Lung (tissue), 12 donors: ENCODE results near the gene PARVA. TPM values are rescaled to one million over a fixed set of nuclear protein-coding genes. Genes with fewer than 3 reads are reported as not detected.

ENCODE experiments used
- ATAC-seq: fragments of 200-7000 bp; cut with Tn5 transposase; one replicate; pipeline ENCODE4 v1.9.1; 2020; ENCODE audit warnings: moderate number of reproducible peaks; ENCODE audit not compliant: insufficient read depth, low FRiP score
- DNase-seq, 3 donors: peaks; one replicate each; pipeline ENCODE4 v3.0.0-alpha.2; 2013 to 2017
- H3K27ac ChIP-seq, 2 donors: one replicate each; pipeline ENCODE4 v1.5.1; 2013; ENCODE audit warnings: mild to moderate bottlenecking in 2 of 2, moderate library complexity in 2 of 2, control low read depth in 1 of 2, inconsistent platforms in 1 of 2, low read depth in 1 of 2, low read length in 1 of 2
- H3K27me3 ChIP-seq, 3 donors: one replicate each; pipeline ENCODE4 v1.5.1; 2013; ENCODE audit warnings: low read length in 2 of 3; ENCODE audit not compliant: control insufficient read depth in 3 of 3, insufficient read depth in 3 of 3
- H3K36me3 ChIP-seq, 4 donors: one replicate each; pipeline ENCODE4 v1.5.1; 2013; ENCODE audit warnings: low read length in 4 of 4, mild to moderate bottlenecking in 1 of 4, moderate library complexity in 1 of 4; ENCODE audit not compliant: control insufficient read depth in 4 of 4, insufficient read depth in 4 of 4
- H3K4me1 ChIP-seq, 5 donors: one replicate each; pipeline ENCODE4 v1.5.1; 2013; ENCODE audit warnings: low read length in 5 of 5, mild to moderate bottlenecking in 2 of 5, moderate library complexity in 1 of 5; ENCODE audit not compliant: control insufficient read depth in 5 of 5, insufficient read depth in 5 of 5
- H3K4me3 ChIP-seq: one replicate; pipeline ENCODE4 v1.5.1; 2013; ENCODE audit warnings: mild to moderate bottlenecking, control low read depth, moderate library complexity
- H3K9ac ChIP-seq, 2 donors: one replicate each; pipeline ENCODE4 v1.5.1; 2013; ENCODE audit warnings: low read length in 2 of 2, control low read depth in 1 of 2; ENCODE audit not compliant: insufficient read depth in 1 of 2
- H3K9me3 ChIP-seq, 4 donors: one replicate each; pipeline ENCODE4 v1.5.1; 2013; ENCODE audit warnings: low read length in 3 of 4, mild to moderate bottlenecking in 1 of 4, moderate library complexity in 1 of 4; ENCODE audit not compliant: control insufficient read depth in 4 of 4, insufficient read depth in 3 of 4
- CTCF ChIP-seq: IDR thresholded peaks from 2 replicates; pipeline ENCODE4 v1.5.1; 2012; ENCODE audit warnings: mild to moderate bottlenecking; ENCODE audit errors: control extremely low read depth, extremely low read depth
- WGBS, 2 donors: extraction: QIAGEN DNeasy Blood & Tissue Kit; methylation state at CpG; one replicate each; pipeline ENCODE4 v1.1.7; 2013; 5-methylcytosine and 5-hydroxymethylcytosine counted together
- polyA plus RNA-seq, 2 donors: library from polyadenylated mRNA; stranded (reverse); fragments of 200-250 nt; gene quantifications; one replicate each; pipeline ENCODE4 v1.2.1, GENCODE V29; 2013
- total RNA-seq, 2 donors: library from RNA; depleted of rRNA in 1 of 2; stranded (reverse); fragments of >200 nt in 1 of 2; gene quantifications; one replicate each; pipeline ENCODE4 v1.2.1, GENCODE V29; 2014 to 2021
- donor health status: control.
- donor health status: control.
- donor health status: Bipolar disorder and iron deficiency.
- donor health status: healthy.
- donor health status: DM: yes; HTN: yes; CAD: no.

Gene PARVA
- total and polyA plus RNA-seq, 4 donors, result 19.9 to 71.6 (median 36.2) TPM

- H3K27me3 ChIP-seq, result no peaks in the 10 kb centered on the region
- DNase-seq (no peak), ATAC-seq (no peak)
- WGBS, 2 donors, result 72 to 76% methylated on average over 2 of the region's 2 CpGs
- no peak for TF ChIP-seq CTCF
- H3K9me3 ChIP-seq, result no peaks in the 10 kb centered on the region
- H3K27ac ChIP-seq, result no peak overlapping the region
- peaks cover 2 to 13% (median 7%) of the 10 kb centered on the region in 4 donors for H3K36me3 ChIP-seq
- H3K4me1 ChIP-seq, result peaks cover 2 to 28% (median 23%) of the 10 kb centered on the region in 5 donors
- H3K9ac ChIP-seq, result peak overlapping the region in 1 of 2 donors; percentile 48
- no peak overlapping the region for H3K4me3 ChIP-seq
These were observed 92.9 kb downstream of the PARVA start for GRCh38 chr11:12470236-12470635.

- Histone ChIP-seq H3K4me1 (peaks cover 2 to 28% (median 21%) of the 10 kb centered on the region in 5 donors), H3K36me3 (peaks cover 9 to 24% (median 15%) of the 10 kb centered on the region in 4 donors), H3K9me3 (no peaks in the 10 kb centered on the region), H3K27ac (no peak overlapping the region), H3K27me3 (no peaks in the 10 kb centered on the region), H3K9ac (no peak overlapping the region), H3K4me3 (no peak overlapping the region)
- DNase-seq, result peak in 2 of 3 donors; percentile 29 to 38
- no peak for TF ChIP-seq CTCF
- ATAC-seq, result no peak
- WGBS, 2 donors, result 75 to 78% methylated on average over 7 of the region's 7 CpGs
These were observed 95.1 kb downstream of the PARVA start for GRCh38 chr11:12472401-12473005.

- H3K4me3 ChIP-seq, result no peak overlapping the region
- no peaks in the 10 kb centered on the region for H3K9me3 ChIP-seq
- peaks cover 2 to 28% (median 20%) of the 10 kb centered on the region in 5 donors for H3K4me1 ChIP-seq
- no peak overlapping the region for H3K9ac ChIP-seq
- H3K36me3 ChIP-seq, result peaks cover 12 to 26% (median 19%) of the 10 kb centered on the region in 4 donors
- WGBS, 2 donors, result 87 to 90% methylated on average over 9 of the region's 9 CpGs
- H3K27me3 ChIP-seq, result no peaks in the 10 kb centered on the region
- no peak for DNase-seq
- no peak for ATAC-seq
- no peak overlapping the region for H3K27ac ChIP-seq
- TF ChIP-seq CTCF, result no peak
These were observed 96.0 kb downstream of the PARVA start for GRCh38 chr11:12473381-12473780.
